HG03558 (cell line): ENCODE results near the gene MYO19.

Experiments
- ATAC-seq: cut with Tn5 transposase; IDR thresholded peaks from one replicate; pipeline ENCODE4 v1.9.1; 2021; ENCODE audit warnings: moderate number of reproducible peaks; ENCODE audit not compliant: unreplicated experiment; ENCODE audit errors: extremely low read depth

The MYO19 gene, protein sequence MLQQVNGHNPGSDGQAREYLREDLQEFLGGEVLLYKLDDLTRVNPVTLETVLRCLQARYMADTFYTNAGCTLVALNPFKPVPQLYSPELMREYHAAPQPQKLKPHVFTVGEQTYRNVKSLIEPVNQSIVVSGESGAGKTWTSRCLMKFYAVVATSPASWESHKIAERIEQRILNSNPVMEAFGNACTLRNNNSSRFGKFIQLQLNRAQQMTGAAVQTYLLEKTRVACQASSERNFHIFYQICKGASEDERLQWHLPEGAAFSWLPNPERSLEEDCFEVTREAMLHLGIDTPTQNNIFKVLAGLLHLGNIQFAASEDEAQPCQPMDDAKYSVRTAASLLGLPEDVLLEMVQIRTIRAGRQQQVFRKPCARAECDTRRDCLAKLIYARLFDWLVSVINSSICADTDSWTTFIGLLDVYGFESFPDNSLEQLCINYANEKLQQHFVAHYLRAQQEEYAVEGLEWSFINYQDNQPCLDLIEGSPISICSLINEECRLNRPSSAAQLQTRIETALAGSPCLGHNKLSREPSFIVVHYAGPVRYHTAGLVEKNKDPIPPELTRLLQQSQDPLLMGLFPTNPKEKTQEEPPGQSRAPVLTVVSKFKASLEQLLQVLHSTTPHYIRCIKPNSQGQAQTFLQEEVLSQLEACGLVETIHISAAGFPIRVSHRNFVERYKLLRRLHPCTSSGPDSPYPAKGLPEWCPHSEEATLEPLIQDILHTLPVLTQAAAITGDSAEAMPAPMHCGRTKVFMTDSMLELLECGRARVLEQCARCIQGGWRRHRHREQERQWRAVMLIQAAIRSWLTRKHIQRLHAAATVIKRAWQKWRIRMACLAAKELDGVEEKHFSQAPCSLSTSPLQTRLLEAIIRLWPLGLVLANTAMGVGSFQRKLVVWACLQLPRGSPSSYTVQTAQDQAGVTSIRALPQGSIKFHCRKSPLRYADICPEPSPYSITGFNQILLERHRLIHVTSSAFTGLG

DNA sequence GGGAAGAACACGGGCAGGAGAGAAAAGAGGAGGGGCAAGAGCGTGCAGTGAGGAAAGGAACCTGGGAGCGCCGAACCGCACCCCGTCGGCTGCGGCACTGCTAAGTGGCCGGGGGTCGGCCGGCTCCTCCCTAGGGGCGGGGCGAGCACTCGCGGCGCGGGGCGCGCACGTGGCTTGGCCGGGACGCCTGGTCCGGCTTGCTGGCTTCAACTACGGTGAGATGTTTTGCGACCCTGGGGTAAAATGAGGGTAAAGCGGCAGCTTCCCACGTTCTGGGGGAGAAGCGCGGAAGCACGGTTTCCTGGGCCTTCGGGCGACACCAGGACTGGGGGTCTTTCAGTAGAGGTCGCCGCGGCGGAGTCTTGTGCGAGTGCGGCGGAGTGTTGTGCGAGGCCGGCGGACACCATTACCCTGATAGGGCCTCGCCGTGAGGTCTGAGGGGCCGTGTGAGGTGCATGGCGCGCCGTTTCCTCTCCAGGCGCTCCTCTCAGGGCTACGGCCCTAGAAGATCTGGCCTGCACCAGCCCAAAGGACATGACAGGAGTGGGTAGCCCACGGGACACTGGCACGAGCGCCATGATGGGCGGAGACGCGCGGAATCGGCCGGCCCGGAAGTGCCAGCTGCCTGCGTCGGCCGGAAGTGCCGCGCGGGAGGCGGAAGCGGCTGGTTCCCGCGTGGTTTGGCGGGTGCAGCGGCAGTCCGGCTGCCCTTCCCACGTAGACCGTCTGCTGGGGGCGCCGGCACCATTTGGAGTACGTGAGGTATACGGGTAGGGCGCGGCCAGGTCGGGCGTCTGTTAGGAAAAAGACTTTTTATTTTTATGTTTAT lies at the start of gene MYO19, which contains the start of gene PIGW:
MYO19 (minus strand) TSS at position 29 of the 829 bp plus-strand sequence. CDS start 2,330 bp downstream, outside the sequence.
PIGW (plus strand) TSS at position 148 of the 829 bp plus-strand sequence. CDS start 2,115 bp downstream, outside the sequence.
- peak; percentile 40 for ATAC-seq

DNA sequence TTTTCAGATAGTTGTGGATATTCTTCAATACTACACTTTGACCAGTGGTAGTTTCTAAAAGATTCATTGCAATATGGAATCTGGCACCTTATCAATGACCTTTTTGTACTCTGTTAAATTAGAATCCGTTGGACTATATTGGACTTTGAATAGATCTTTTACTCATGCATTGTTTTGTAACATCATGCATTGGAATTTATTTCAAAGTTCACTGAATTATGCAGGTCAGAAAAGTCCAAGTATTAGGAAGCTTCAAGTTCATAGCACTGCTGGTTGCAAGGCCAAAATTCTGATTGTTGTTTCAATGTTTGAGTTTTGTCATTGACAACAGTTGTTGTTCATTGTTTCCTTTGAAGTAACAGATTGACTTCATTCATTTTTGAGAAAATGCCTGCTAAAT lies 49.1 kb upstream of the MYO19 start:
- ATAC-seq, result no peak

DNA sequence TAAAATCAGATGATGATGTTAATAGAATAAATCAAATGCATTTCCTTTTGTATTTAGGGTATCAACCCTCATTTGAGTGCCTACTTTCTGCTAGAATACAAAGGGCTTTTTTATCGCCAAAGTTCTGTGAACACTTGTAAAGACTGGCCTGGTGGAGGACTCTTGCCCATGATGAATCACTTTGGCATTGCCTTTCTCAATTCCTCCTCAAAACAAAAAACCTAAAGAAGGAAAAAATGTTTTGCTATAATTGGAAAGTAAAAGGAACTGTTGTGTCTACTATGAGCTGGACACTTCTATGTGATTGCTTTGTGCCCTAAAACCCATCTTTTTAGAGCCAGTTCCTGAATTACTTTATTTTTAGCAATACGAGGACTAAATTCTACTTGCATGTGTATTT lies 44.0 kb upstream of the MYO19 start:
- no peak for ATAC-seq

DNA sequence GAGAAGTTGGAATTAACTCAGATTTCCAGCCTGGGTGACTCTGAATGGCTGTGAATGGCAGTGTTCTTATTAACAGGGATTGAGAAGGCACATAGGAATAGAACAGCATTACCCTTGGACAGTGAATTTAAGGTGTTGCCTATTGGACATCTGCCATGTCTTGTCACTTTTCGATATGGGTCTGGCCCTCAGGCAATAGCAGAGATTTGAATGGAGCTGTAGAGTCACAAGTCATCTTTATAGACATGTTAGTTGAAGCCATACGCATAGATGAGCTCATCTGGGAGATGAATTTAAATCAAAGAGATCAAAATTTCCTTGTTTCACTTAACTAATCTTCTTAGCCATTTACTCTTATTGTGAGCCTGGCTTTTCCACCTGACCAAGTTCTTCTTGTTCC lies 42.1 kb upstream of the MYO19 start:
- no peak for ATAC-seq

DNA sequence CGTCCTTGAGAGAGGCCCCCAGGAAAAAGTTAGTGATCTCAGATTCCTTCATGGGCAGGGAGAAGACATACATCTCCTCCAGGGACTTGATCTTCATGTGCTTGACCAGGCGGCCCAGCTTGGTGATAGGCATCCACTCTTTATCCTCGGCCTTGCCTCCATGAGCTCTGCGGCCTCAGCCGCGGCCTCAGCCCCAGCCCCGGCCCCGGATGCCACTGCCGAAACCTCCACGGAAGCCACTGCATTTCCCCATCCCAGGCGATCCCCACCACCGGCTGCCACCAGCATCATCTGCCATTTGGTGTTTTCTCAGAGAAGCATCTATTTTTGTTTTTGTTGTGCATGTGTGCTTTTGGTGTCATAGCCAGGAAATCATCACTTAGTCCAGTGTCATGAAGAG lies 40.4 kb upstream of the MYO19 start:
- ATAC-seq, result no peak

DNA sequence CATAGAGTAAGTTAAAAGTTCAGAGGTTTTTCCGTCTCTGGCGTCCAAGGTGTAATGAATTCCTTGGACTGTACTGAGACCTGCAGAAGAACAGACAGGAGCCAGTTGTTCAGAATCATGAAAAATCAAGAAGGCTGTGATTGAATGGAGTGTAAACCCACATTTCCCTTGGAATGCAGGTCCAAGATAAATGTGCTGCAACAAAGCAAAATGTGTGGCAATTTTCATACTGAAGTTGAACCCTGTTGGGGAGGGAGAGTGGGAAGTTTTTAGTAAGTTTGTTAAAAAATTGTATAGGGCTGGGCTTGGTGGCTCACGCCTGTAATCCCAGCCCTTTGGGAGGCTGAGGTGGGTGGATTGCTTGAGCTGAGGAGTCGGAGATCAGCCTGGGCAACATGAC lies 31.4 kb upstream of the MYO19 start:
- no peak for ATAC-seq

DNA sequence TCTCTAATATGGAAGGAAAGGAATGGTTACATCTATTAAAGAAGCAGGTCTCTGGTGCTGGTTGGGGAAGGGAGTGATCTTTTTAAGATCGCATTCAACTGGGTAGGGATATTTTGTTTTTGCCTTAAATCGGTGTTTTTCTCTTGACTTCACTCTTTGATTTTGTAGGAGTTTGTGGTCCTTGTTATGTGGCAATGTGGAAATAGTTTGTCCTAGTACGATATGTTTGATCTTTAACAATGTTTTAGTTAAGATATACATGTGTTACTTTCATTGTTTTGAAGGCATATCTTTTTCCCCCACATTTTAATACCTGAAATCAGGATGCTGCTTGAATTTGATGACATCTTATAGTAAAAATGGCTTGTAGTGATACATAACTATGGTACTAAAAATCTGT lies 18.8 kb upstream of the MYO19 start:
- ATAC-seq, result no peak

DNA sequence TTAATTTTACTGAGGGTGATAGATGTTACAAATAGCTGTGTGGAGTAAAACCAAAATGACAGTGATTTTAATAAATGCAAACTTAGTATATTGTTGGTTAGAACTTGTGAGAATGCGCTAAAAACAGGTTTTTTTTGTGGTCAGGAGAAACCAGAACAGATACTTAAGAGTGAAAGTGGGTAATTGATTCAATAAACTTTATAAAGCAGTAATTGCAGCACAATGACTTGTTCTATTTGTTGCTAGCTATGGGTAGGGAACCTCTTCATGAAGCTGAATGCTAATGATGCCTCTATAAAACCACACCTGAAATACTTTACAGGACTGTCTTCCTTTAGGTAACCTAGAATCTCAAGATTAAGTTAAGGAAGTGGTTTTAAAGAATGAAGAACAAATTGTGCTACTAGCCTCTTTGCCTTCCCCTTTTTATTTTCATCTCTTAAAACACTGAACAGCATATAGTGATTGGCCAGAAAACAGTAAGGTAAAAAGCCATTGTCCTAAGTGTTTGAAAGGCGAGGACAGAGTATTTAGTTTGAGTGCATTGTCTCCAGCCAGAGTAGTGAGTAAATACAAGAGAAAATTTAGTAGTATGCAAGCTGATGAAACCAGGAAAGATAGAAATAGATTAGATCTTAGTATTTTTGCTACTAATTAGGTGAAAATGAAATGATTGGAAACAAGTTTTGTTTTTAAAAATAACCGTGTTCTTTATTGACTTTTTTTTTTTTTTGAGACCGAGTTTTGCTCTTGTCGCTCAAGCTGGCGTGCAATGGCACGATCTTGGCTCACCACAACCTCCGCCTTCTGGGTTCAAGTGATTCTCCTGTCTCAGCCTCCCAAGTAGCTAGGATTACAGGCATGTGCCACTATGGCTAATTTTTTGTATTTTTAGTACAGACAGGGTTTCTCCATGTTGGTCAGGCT lies 16.1 kb upstream of the MYO19 start:
- no peak for ATAC-seq

DNA sequence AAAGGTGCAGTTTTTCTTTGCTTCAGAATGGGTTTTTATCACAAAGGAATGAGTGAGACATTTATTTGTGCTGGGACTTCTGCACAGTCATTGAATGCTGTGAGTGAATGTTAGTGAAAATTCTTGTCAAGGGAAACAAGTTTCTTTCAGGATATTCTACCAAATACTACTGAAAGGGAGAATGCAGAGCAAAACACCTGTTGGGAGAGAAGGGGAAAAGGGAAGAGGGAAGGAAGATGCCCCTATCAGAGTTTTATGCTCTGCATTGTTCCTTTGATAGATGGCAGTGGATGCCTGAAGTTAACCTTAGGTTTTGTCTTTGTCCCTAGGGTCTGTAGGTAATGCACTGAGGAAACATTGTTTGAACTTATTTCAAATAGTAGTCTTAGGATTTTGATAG lies 13.1 kb upstream of the MYO19 start:
- ATAC-seq, result no peak

DNA sequence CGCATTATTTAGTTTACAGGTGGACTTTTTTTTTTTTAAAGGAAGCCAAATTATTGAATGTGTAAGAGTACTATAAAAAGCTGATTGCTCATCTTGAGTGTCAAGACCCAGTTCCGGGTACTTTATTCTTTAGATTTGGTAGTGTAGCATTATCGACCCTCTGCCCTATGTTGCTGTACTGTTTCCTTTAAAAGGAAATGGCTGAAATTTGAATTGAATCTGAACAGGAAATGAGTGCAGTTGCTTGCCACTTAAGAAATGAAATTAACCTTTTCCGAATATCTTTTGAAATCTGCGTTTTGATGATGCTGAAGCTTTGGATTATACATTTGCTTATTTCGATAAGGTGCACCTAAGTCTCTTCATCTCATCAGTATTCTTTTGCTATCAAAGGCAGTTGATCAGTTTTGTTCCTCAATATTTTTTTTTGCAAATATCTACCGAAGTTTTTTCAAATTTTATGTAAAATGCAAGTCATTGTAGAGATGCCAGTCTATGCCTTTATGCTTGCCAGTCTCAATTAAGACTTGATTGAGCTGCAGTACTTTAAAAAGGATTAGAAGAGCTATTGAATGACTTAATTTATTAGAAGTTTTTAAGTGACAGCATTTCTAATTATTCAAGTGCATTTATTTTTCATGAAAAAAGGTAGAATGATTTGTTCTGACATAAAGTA lies 11.9 kb upstream of the MYO19 start:
- no peak for ATAC-seq

DNA sequence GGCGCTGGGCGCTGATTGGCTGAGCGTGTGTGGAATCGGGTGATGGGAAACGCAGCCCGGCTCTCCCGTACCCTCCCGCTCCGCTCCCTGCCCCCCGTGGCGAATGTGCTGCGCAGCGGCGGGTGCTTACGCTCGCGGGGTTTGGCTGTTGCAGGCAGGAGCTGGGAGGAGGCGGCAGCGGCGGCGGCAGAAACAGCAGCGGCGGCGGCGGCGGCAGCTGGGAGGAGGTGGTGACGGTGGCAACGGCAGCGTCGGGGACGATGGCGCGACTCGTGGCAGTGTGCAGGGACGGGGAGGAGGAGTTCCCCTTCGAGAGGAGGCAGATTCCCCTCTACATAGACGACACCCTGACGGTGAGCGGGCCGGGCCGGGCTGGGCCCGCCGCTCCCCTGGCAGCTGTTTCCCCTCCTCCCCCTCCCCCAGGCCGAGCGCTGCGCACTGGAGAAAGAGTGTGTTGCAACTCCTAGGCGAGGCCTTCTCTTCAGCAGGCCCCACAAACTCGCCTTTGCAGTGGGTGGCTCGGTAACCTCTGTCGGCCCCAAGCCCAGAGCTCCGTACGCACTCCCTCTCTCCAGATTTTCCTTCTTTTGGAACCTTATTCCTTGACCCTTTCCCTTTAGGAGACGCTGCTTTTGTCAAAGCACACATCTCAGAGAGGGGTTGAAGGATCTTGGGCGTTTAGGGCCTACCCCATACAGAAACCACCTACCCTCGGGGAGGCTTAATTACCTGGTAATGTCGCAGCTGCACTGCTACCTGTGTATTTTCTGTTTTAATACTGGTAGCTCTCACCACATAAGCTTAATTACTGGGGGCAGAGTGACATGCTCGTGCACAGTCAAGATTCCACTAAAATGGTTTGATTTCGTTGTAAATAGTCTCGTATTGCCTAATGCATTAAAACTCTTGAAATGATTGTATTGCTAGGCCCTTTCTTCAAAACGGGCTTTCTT lies 11.1 kb upstream of the MYO19 start:
- peak; percentile 25 for ATAC-seq

DNA sequence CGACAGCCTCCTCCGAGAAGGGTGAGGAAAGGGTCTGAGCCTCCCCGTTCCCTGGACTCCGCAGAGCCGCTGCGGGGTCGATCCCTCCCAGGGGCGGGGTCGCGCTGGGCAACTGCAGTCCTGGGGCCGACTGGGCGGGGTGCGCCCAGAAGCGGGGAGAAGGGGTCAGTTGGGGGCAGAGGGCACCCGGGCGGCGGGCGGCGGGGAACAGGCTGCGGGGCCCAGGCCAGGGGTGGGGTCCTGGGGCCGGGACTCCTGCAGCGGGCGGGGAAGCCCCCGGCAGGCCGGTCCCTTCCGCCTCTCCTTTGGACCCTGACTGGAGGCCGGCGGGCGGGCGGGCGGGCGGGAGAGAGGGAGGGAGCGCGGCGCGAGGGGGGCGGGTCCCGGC lies 10.4 kb upstream of the MYO19 start:
- no peak for ATAC-seq

DNA sequence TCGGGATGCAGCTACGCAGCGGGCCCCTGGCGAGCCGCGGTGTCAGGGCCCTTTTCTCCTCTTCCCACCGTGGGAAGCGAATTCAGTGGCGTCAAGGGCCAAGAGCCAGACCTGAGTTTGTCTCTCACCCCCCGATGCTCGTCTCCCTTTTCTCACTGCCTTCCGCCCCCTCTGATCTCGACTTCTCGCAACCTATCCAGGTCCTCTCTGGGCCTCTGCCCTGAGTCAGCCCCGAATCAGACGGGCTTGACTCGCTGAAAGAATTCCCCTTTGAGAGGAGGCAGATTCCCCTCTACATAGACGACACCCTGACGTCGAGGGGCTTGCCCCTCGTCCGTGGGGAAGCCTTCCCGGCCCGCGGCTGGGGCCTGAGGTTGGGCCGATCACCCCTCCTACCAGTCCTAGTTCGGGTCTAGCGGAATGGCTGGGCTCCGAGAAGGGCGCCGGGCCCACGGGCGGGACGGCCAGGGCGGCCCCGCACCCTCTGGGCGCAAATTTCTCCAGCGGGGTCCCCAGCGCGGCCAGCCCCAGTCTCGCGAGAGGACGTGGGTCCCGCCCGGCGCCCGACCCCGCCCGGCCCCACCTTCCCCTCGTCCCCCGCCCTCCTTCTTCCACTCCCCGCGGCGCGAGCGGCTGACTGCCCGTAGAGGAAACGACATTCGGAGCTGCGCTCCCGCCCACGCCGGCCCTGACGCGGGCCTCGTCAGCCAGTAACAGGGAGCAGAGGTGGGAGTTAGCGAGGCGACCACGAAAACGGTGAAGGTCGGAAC lies 9.8 kb upstream of the MYO19 start, which contains the start of gene GGNBP2:
GGNBP2 (plus strand) TSS at position 613 of the 770 bp plus-strand sequence. CDS start 806 bp downstream, outside the sequence.
- ATAC-seq, result peak; percentile 29

DNA sequence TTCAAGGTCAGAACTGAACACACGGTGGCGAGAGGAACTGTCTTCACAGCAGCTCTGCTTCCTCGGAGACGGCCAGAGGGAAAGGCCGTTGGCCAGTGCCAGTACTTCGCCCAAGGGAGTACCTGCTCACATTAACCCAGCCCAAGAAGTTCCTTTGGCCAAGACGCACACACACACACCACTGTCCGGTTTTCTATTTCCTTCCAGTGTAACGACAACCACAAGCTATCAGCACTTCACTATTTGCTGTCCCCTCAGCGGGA lies 9.3 kb upstream of the MYO19 start:
- no peak for ATAC-seq

DNA sequence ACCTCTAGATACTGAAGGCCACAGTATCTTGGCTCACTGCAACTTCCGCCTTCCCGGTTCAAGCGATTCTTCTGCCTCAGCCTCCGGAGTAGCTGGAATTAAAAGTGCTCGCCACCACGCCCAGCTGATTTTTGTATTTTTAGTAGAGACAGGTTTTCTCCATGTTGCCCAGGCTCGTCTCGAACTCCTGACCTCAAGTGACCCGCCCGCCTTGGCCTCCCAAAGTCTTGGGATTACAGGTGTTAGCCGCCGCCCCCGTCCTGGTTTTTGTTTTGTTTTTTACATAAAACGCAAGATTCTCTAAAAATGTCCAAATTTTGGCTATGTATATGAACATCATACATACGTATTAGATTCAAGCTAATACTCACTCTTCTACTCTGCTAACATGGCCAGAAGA lies 8.1 kb upstream of the MYO19 start:
- no peak for ATAC-seq

DNA sequence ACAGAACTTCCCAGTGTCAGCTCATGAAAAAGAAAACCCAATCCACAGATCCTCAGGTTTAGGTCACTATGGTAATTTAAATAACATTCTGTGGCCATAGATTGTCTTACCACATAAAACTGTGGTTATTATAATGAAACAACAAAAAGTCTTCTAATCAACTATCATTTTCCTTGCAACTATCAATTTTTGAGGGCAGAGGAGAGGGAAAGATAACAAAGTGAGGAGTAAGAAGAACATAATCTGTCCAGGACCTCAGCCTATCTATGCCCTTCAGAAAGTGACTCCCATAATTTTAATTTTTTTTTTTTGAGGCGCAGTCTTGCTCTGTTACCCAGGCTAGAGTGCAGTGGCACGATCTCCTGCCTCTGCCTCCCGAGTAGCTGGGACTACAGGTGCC lies 6.0 kb upstream of the MYO19 start:
- ATAC-seq, result no peak

DNA sequence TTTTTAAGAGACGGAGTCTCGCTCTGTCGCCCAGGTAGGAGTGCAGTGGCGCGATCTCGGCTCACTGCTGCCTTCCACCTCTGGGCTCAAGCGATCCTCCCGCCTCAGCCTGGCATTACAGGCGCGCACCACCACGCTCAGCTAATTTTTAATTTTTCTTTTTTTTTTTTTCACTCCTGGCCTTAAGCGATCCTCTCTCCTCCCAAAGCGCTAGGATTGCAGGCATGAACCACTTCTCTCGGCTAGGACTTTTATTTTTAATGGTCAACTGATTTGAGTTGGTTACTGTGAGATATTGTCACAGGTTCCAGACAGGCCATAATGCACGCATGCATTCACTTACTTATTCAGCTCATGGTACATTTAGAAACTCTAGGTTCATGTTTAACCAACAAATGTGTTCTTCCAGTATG lies 1.0 kb upstream of the MYO19 start:
- no peak for ATAC-seq
